HG03457 (cell line): ENCODE data around the gene TXNDC15.

Source experiments
- ATAC-seq: cut with Tn5 transposase; IDR thresholded peaks from one replicate; pipeline ENCODE4 v1.9.1; 2021; ENCODE audit warnings: moderate number of reproducible peaks; ENCODE audit not compliant: unreplicated experiment

TXNDC15 gene

DNA sequence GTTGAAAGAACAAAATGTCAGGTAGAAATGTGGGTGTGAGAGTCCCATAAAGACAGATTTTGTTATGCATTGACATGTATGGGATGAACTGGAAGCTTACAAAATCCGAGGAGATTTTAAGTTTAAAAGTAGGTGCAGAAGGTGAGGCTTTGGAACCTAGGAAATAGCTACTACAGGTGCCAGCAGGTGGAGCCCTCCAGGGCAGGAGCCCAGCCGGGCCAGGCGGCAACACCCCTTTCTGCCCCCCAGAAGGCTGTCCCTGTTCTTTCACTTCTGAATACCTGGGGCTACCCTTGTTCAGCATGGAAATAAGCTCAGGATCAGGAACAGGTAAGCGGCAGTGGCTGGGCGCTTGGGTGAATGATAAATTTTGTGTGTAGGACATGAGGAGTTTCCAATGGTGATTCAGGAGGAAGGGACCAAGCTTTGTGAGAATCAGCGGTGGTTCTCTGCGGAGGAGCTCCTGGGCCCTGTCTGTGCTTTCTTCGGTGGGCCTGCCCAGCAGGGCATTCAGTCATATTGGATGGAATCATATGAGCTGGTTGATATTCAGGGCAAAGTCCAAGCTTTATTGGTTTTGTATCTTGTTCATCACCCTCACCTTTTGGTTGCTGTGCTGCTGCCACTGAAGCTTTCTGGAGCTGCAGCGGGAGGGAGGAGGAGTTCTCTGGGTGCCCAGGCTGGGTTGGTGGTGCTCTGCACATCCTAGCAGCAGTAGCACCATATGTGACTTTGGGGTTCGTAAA is 43.1 kb downstream of the TXNDC15 start:
- no peak for ATAC-seq

DNA sequence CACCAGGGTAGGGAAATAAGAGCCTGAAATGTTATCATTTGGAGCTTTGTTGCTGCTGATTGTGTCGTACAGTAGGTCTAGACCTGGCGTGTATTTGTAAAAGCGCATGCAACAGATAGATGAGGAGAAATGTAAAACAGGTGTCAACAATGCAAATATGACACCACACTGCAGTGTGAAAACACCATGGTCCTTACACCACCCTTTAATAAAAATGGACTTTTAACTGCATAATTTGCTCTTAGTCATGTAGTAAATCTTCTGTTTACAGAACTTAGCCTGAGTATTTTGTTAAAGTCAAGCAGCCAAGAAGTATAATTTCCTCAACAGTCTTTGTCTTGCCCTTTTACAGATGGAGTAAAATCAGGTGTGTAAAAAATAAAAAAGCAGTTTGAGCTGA is 44.7 kb downstream of the TXNDC15 start:
- ATAC-seq: no peak

DNA sequence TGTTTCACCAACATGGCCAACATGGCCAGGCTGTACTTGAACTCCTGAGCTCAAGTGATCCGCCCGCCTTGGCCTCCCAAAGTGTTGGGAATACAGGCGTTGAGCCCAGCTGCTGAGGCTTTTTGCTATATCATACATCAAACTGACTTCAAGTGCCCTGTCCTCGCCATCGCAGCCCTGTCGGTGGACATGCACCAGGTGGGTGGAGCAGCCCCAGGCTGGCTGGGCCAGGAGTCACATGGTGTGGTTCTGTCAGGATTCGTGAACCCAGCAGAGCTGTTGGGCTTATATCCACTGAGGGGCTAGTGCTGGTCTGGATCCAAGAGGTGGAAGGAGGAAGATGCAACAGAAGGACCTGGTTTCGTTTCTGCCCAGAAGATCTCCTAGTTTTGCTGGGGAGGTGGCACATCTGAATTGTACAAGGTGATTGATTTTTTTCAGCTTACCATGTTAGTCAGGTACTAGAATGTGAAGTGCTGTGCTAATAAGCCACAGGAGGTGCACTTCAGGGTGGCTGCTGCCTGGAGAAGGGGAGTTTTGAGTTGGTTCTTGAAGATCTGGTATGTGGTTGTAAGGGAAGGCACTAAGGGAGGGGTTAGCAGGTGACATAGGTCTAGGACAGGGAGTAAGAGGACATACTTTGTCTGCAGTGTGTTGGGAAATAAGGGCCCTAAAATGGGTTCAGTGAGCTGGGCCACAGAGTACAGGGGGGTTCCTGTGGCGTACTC is 46.8 kb downstream of the TXNDC15 start:
- no peak for ATAC-seq

DNA sequence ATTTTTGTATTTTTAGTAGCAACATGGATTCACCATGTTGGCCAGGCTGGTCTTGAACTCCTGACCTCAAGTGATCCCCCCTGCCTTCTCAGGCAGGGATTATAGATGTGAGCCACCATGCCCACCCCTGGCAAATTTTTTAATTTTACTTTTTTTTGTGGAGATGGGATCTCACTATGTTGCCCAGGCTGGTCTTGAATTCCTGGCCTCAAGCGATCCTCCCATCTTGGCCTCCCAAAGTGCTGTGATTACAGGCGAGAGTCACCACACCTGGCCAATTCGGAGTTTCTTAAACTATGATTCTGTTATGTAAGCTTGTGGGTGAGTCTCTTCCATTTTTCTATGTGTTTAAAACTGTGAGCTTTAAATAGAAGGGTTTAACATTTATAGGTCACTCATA is 58.3 kb downstream of the TXNDC15 start:
- no peak for ATAC-seq

DNA sequence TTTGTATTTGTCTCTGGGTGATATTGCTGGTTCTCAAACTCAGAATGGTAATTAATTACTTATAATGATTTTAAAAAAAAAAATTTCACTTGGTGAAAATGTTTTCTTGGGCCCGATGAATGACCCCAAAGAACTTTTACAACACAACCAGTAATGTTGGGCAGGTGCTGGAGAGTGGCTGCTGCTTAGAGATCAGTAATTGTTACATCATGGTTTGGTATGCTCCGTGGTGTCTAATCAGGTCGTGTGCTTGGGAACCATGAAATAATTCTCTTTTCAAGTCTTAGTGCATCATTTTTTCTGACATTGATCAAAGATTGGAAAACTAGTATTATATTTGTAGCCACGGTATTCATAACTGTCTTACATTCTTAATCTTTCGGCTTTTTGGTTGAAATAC is 60.0 kb downstream of the TXNDC15 start:
- no peak for ATAC-seq

DNA sequence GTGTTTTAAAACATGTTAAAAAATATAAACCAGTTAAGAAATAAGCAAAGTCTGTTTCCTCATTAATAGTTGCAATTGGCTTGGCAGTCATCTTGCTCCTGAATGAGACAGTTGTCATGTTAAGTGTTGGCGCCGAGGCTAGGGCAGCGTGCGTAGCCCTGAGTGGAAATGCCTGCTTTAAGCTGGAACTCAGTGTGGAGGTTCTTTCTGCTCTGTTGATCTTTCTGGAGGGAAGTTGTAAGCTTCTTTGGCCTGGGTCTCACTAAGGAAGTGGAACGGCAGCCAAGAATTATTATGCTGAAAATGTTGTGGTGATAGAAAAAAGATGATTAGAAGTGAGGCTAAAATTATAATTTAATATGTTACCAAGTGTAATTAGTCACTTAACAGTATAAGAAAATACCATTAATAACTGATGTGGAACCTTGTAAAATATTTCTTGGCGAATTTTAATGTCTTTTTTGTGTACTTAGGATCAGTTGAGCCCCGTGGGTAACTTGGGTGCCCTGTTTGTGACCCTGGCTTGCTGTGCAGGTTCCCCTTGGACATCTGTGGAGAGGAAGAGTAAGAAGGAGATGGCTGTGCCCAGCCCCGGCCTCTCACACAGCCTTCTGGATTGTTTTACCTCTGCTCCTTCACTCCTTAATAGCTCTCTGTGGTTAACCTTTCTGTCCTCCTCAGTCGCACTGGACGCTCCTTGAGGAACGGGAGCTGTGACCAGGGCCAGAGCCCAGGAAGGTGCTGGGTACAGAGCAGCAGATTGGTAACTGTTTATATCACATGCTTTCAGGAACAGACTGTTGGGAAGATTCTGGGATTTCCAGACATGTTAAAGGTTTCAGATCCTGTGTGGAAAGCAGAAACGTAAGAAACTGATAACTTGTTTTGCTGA is 61.8 kb downstream of the TXNDC15 start:
- no peak for ATAC-seq

DNA sequence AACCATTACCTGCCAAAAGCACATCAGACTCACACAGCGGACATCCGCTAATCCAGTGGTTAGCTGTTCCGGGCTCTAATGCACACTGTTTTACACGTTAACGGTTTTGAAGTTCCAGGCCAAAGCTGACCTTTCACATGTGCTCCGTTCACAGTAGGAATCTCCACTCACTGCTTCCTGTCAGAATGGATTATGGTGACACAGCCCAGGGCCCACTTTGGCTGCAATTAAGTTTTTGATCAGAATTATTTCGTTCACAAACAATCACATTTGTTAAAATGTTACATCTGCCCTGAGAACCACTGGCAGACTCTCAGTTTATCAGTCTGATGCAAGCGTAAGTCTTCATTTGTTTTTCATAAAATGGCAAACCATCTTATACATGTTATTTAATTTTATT is 63.4 kb downstream of the TXNDC15 start:
- no peak for ATAC-seq

DNA sequence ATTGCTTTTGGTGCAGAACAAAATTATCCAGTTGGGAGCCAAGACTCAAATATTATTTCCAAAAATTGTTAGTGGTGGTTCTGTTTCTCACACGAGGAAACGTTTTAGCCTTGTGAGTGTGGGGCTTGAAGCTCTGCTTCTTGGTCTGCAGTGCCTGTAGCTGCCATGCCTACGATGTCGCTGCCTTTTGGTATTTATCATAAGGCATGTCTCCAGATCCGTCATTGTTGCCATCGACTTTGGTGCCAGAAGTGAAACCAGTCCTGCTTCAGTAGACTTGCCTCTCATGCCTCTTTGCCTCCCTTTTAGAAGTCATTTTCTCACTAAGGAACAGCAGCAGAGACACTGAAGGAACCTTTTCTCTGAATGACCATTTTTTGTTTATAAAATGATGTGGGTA is 63.9 kb downstream of the TXNDC15 start:
- ATAC-seq: no peak

DNA sequence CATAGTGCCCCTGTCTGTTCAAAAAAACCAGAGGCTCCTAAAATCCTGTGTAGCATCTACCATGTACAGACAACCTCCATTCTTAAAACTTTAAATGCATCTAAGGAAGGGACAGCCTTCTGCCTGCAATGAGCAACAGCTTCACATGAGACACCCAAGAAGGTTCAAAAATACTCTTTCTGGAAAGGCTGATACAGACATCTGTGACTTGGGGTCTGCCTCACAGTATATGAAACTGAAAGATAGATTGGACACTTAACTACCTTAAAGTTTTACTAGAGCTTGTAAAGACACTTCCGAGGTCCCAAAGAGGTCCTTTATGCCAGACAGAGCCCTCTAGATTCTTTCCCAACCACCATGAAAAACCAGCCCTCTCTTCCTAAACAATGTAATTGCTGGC is 65.3 kb downstream of the TXNDC15 start:
- no peak for ATAC-seq

DNA sequence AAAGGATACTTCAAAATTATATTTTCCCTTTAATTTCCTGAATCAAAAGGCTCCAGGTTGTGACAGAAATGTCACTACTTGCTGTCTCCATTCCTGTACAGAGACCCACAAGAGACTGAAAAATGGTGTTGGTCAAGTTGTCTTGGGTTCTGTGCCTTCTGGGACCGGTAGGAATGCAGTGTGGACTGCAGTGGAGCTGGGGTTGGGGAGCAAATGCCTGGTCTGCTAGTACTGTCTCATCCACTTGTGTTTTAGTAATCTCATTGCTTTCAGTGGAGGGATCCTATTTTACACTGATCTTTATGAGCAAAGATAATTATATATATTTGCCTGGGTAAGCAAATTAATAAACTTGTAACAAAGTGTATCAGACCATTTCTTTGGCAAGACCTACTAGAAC is 69.4 kb downstream of the TXNDC15 start:
- no peak for ATAC-seq

DNA sequence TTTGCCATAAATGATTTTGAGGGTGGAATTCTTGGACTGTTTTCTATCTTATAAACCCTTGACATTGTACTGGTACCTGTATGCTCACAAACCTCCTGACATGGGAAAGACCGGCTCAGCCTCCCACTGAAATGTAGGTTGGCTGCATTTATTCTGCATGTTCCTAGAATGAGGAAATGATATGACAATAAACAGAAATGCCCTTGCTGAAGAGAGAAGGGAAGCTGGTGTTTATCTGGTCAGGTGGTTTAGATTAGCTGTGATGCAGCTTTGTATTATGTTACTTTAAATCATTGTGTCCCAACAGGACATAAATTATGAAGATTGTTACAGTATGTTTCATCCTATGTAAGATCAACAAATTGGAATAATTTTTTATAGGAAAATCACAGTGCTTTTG is 70.5 kb downstream of the TXNDC15 start:
- no peak for ATAC-seq

DNA sequence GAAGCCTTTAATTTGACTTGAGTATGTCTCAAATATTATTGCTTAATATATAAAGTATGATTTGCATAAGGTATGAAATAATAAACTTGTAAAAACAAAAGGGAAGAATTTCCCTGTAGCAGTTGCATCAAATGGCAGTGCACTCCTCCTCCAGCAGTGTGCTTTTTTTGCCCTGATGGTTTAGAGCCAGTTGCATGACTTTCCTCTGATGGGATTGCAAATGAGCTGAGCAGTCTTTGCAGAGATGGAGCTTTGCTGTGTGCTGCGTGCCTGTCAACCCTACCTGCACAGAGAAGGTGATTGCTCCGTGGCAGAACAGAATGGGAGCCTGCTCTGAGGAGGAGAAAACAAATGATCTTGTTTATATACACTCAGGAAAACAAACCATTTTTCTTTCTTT is 70.9 kb downstream of the TXNDC15 start:
- ATAC-seq: no peak

DNA sequence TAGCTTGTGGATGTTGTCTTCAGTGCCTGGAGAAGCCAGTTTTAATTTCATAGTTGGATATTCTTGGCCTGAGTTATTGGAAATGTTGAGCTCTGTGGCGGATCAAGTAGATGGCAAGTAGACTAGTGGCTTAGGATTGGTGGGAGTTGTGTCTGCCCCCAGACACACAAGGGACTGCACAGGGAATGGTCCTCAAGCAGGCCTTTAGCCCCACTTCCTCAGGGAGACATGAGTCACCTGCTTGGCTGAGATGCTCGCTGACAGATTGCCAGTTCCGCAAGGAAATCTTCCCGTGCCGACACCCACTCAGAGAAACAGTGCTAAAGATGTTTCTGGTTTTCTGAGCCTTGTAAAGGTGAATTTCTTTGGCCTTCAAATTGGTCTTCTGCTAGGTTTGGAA is 74.7 kb downstream of the TXNDC15 start:
- no peak for ATAC-seq

DNA sequence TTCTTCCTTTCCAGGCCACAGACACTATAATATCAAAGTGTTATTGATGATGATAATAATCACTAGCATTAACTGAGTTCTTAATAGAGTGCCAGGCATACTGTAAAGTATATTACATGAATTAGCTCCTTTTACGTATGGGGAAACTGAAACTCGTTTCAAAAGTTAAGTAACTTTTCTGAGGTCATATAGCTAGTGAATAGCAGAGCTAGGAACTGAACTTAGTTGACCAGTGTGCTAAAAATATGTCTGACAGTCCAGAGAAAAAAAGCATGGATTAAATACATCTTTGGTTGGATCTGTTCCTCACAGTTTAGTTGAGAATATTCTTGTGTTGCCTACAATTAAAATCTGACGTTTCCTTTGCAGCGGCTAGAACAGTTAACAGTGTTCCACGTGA is 75.1 kb downstream of the TXNDC15 start:
- no peak for ATAC-seq
